Stimulated activated CD4-positive, alpha-beta T cell treated with anti-CD3 and anti-CD28 coated beads, Interleukin-4, amount 100 ng/mL, for 24 hours (primary cell): ENCODE measurements around the gene FREM1.

ENCODE experiments used
- DNase-seq: peaks from one replicate; pipeline ENCODE4 v3.0.0-alpha.2; 2020

The FREM1 gene

GRCh38 chr9:14908295-14909180 is 1.7 kb downstream of the FREM1 start:
- DNase-seq: no peak

GRCh38 chr9:14907696-14908095 is 2.5 kb downstream of the FREM1 start:
- DNase-seq: no peak

- DNase-seq: no peak
These were observed 2.9 kb downstream of the FREM1 start for GRCh38 chr9:14907360-14907685.

- DNase-seq: no peak
These were observed 3.4 kb downstream of the FREM1 start for GRCh38 chr9:14906644-14907359.

- no peak for DNase-seq
These were observed 4.2 kb downstream of the FREM1 start for GRCh38 chr9:14906000-14906399.

- no peak for DNase-seq
These were observed 7.2 kb downstream of the FREM1 start for GRCh38 chr9:14903040-14903439.

GRCh38 chr9:14902561-14902960 is 7.7 kb downstream of the FREM1 start:
- no peak for DNase-seq

- DNase-seq: no peak
These were observed 10.4 kb downstream of the FREM1 start for GRCh38 chr9:14899815-14900193.

GRCh38 chr9:14899042-14899814 is 11.0 kb downstream of the FREM1 start:
- no peak for DNase-seq

- DNase-seq: no peak
These were observed 14.4 kb downstream of the FREM1 start for GRCh38 chr9:14895806-14896205.

- DNase-seq: no peak
These were observed 16.9 kb downstream of the FREM1 start for GRCh38 chr9:14893280-14893679.

GRCh38 chr9:14891332-14891731 is 18.9 kb downstream of the FREM1 start:
- no peak for DNase-seq

- DNase-seq: no peak
These were observed 20.8 kb downstream of the FREM1 start for GRCh38 chr9:14889451-14889850.

GRCh38 chr9:14888875-14889274 is 21.4 kb downstream of the FREM1 start:
- DNase-seq: no peak

- no peak for DNase-seq
These were observed 22.0 kb downstream of the FREM1 start for GRCh38 chr9:14888272-14888671.

- no peak for DNase-seq
These were observed 23.1 kb downstream of the FREM1 start for GRCh38 chr9:14887149-14887548.

- no peak for DNase-seq
These were observed 26.8 kb downstream of the FREM1 start for GRCh38 chr9:14883310-14883944.

- no peak for DNase-seq
These were observed 28.1 kb downstream of the FREM1 start for GRCh38 chr9:14882090-14882489.

- no peak for DNase-seq
These were observed 29.2 kb downstream of the FREM1 start for GRCh38 chr9:14881006-14881405.

GRCh38 chr9:14870090-14870489 is 40.1 kb downstream of the FREM1 start:
- no peak for DNase-seq

GRCh38 chr9:14869671-14870070 is 40.6 kb downstream of the FREM1 start:
- no peak for DNase-seq

- no peak for DNase-seq
These were observed 41.2 kb downstream of the FREM1 start for GRCh38 chr9:14868772-14869583.
